SKM-1 treated with dmso at 0.1 percent for 144 hours (cell line): Measurements from ENCODE around the gene LIN7C.
"Not testable (repeated sequence)": the region's sequence is repeated elsewhere in the genome, so short reads cannot be mapped to it uniquely, and the experiment has no call there.

Experiments used
- DNase-seq: peaks from one replicate; lab custom pipeline; 2025; ENCODE audit not compliant: unreplicated experiment; lab: John Stamatoyannopoulos, UW

Gene LIN7C

GRCh38 chr11:27451244-27451965, 55.2 kb downstream of the LIN7C start:
- no peak for DNase-seq

- DNase-seq = not testable (repeated sequence)
Measured at GRCh38 chr11:27448184-27448540, 58.4 kb downstream of the LIN7C start.

DNA sequence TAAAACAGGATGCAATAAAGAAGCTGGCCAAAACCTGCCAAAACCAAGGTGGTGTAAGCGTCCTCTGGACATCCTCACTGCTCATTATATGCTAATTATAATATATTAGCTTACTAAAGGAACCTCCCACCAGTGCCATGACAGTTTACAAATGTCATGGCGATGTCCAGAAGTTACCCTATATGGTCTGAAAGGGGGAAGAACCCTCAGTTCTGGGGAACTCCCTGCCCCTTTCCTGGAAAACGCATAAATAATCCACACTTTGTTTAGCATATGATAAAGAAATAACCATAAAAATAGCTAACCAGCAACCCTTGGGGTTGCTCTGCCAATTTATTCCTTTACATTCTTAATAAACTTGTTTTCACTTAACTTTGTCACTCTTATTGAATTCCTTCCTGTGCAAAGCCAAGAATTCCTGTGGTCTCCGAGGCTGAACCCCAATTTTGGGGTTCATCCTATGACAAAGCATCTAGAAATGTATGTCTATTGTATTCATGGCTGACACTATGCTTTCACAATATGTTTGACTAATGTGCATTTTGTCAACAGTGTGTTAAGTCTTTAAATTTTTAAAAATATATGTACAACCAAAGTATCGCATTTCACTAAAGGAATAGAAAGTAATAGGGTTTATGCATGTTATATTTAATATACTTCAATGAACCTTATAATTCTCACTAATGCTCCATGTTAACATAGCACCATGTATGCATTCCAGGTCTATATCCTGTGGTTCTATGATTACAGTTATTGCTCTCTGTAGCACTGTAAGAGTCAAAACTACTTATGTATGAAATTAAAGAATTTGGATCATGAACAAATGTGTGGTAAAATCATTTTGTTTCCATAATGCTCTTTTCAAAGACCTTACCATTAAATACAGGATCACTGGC, 59.0 kb downstream of the LIN7C start:
- no peak for DNase-seq

DNA sequence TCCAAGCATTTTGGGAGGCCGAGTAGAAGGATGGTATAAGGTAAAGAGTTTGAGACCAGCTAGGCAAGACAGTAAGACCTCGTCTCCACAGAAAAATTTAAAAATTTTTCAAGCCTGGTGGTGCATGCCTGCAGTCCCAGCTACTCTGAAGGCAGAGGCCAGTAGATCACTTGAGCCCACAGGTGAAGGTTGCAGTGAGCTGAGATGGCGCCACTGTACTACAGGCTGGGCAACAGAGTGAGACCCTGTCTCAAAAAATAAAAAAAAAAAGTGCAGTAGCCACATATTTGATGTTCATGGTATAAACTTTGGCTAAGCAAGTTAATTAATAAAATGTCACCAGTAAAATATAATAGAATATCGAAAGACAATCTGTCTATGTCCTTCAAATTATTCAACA, 60.9 kb downstream of the LIN7C start:
- no peak for DNase-seq

DNA sequence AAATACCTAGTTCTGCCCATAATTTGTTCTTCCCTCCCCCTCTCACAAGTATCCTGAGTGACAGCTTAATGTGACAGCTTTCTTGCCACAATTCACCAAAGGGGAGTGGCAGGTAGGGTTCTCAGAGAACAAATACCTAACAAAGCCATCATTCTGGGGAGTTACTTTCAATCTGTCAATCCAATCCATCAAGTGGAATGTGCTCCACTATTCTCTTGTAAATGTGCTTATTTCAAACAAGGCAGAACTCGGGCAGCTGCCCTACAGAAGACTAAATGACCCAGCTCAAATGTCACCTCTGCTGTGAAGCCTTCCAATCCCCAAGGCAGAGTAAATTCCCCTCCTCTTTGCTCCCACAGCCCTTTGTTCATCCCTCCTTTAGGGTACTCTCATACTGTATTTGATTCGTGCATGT, 61.8 kb downstream of the LIN7C start:
- no peak for DNase-seq
